SK-N-SH (cell line): ENCODE measurements around the gene ITIH6.

Experiments
- EP300 ChIP-seq, 2 experiments: IDR thresholded peaks; 2 replicates each; pipeline versions ENCODE4 v1.4.0 to v1.6.1; 2012; ENCODE audit warnings: borderline replicate concordance in 1 of 2, low read depth in 1 of 2, low read length in 1 of 2
- EZH2phosphoT487 ChIP-seq: fragments of 200-600 bp; sonication (generic); IDR thresholded peaks from 2 replicates; pipeline ENCODE4 v1.6.1; 2017; ENCODE audit warnings: low read depth, mixed run types, mild to moderate bottlenecking, antibody characterized with exemption, moderate library complexity, borderline replicate concordance
- FOXM1 ChIP-seq: IDR thresholded peaks from 2 replicates; pipeline ENCODE4 v1.4.0; 2012; ENCODE audit warnings: low read depth, mild to moderate bottlenecking
- GABPA ChIP-seq: IDR thresholded peaks from 2 replicates; pipeline ENCODE4 v1.4.0; 2012; ENCODE audit warnings: low read depth, mild to moderate bottlenecking
- GATA2 ChIP-seq: sonication (generic); formaldehyde crosslinking; IDR thresholded peaks from 2 replicates; pipeline ENCODE4 v1.5.0; 2020; ENCODE audit warnings: mild to moderate bottlenecking, missing genetic modification reagents
- MEF2A ChIP-seq: IDR thresholded peaks from 2 replicates; pipeline ENCODE4 v1.4.0; 2012; ENCODE audit warnings: low read depth, borderline replicate concordance
- NRF1 ChIP-seq: IDR thresholded peaks from 2 replicates; pipeline ENCODE4 v1.6.1; 2012; ENCODE audit warnings: low read depth, mild to moderate bottlenecking, low read length
- RAD21 ChIP-seq: IDR thresholded peaks from 2 replicates; pipeline ENCODE4 v1.6.1; 2012; ENCODE audit warnings: mild to moderate bottlenecking, low read length
- RFX5 ChIP-seq: IDR thresholded peaks from 2 replicates; pipeline ENCODE4 v1.6.1; 2012; ENCODE audit warnings: mild to moderate bottlenecking, improper control_type of control experiment, low read length
- SMC3 ChIP-seq: IDR thresholded peaks from 2 replicates; pipeline ENCODE4 v1.6.1; 2012; ENCODE audit warnings: low read depth, low read length, improper control_type of control experiment
- TCF12 ChIP-seq: IDR thresholded peaks from 2 replicates; pipeline ENCODE4 v1.4.0; 2012
- TF ChIP-seq, protein P1 (sequence below): fragments of 200-600 bp; sonication (generic); IDR thresholded peaks from 2 replicates; pipeline ENCODE4 v1.6.1; 2017; ENCODE audit warnings: antibody characterized with exemption, mild to moderate bottlenecking, moderate library complexity
- TF ChIP-seq, protein P2 (sequence below): IDR thresholded peaks from 2 replicates; pipeline ENCODE4 v1.6.1; 2012; ENCODE audit warnings: mild to moderate bottlenecking, low read depth, low read length, moderate library complexity
- TF ChIP-seq, protein P3 (sequence below): IDR thresholded peaks from 2 replicates; pipeline ENCODE4 v1.4.0; 2012; ENCODE audit warnings: low read depth, borderline replicate concordance

DNA sequence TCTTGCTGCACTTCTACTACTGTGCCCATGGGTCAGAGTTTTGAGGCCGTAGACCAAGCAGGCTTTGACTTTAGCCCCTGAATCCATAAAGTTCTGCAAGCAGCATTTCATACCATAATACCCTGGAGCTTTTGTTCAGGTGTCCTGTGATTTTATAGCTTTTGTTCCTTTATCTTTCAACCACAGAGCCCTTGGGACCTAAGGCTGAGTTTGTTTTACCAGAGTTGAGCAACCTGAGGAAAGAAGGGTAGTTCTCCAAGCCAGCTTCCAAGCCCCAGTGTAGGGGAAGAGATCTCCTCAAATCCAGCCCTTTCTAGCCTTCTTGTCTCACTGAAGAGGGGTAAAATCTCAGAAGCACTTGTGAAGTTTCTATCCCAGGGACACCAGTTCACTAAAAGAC, 44.6 kb upstream of the ITIH6 start:
- TF ChIP-seq, protein P1, sequence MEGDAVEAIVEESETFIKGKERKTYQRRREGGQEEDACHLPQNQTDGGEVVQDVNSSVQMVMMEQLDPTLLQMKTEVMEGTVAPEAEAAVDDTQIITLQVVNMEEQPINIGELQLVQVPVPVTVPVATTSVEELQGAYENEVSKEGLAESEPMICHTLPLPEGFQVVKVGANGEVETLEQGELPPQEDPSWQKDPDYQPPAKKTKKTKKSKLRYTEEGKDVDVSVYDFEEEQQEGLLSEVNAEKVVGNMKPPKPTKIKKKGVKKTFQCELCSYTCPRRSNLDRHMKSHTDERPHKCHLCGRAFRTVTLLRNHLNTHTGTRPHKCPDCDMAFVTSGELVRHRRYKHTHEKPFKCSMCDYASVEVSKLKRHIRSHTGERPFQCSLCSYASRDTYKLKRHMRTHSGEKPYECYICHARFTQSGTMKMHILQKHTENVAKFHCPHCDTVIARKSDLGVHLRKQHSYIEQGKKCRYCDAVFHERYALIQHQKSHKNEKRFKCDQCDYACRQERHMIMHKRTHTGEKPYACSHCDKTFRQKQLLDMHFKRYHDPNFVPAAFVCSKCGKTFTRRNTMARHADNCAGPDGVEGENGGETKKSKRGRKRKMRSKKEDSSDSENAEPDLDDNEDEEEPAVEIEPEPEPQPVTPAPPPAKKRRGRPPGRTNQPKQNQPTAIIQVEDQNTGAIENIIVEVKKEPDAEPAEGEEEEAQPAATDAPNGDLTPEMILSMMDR = no peak
- TF ChIP-seq GABPA = no peak
- no peak for TF ChIP-seq RAD21
- TF ChIP-seq TCF12 = no peak
- TF ChIP-seq MEF2A = no peak
- TF ChIP-seq, protein P2, sequence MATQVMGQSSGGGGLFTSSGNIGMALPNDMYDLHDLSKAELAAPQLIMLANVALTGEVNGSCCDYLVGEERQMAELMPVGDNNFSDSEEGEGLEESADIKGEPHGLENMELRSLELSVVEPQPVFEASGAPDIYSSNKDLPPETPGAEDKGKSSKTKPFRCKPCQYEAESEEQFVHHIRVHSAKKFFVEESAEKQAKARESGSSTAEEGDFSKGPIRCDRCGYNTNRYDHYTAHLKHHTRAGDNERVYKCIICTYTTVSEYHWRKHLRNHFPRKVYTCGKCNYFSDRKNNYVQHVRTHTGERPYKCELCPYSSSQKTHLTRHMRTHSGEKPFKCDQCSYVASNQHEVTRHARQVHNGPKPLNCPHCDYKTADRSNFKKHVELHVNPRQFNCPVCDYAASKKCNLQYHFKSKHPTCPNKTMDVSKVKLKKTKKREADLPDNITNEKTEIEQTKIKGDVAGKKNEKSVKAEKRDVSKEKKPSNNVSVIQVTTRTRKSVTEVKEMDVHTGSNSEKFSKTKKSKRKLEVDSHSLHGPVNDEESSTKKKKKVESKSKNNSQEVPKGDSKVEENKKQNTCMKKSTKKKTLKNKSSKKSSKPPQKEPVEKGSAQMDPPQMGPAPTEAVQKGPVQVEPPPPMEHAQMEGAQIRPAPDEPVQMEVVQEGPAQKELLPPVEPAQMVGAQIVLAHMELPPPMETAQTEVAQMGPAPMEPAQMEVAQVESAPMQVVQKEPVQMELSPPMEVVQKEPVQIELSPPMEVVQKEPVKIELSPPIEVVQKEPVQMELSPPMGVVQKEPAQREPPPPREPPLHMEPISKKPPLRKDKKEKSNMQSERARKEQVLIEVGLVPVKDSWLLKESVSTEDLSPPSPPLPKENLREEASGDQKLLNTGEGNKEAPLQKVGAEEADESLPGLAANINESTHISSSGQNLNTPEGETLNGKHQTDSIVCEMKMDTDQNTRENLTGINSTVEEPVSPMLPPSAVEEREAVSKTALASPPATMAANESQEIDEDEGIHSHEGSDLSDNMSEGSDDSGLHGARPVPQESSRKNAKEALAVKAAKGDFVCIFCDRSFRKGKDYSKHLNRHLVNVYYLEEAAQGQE = no peak
- TF ChIP-seq EZH2phosphoT487 = no peak
- TF ChIP-seq RFX5 = no peak
- TF ChIP-seq NRF1 = no peak
- TF ChIP-seq, protein P3, sequence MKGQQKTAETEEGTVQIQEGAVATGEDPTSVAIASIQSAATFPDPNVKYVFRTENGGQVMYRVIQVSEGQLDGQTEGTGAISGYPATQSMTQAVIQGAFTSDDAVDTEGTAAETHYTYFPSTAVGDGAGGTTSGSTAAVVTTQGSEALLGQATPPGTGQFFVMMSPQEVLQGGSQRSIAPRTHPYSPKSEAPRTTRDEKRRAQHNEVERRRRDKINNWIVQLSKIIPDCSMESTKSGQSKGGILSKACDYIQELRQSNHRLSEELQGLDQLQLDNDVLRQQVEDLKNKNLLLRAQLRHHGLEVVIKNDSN = no peak
- TF ChIP-seq SMC3 = no peak
- no peak for TF ChIP-seq FOXM1
- TF ChIP-seq GATA2 (CRISPR knock-in tag) = no peak
- TF ChIP-seq EP300 (IDR thresholded peaks at IDR 0.05; ENCODE audit: borderline replicate concordance in 1 of 2, low read depth in 1 of 2, low read length in 1 of 2) = no peak
